ENCODE data around the gene MKNK2. TPM values are rescaled to one million over a fixed set of nuclear protein-coding genes. Genes with fewer than 3 reads are reported as not detected.

Gene MKNK2
- polyA plus RNA-seq, 1 of the 3 experiments (the other 2 are of a cell fraction): 65.4 TPM

- POLR2A ChIA-PET: interaction anchor here (0.8 to 1.9 kb wide), 5 partner anchors 9 to 26 kb away, joined by 3 to 13 read pairs (median 3); no protein-coding TSS in a partner anchor
Measured at GRCh38 chr19:2033115-2033824, 17.8 kb downstream of the MKNK2 start.

More at GRCh38 chr19:2033115-2033824, 17.8 kb downstream of the MKNK2 start:
- TF ChIP-seq MAX (IDR thresholded peaks at IDR 0.05; ENCODE audit: low read depth) (no peak), ZBTB33 (IDR thresholded peaks at IDR 0.05; ENCODE audit: borderline replicate concordance, low read depth) (no peak), RCOR1 (IDR thresholded peaks at IDR 0.05; ENCODE audit: low read length) (no peak), TAF1 (IDR thresholded peaks at IDR 0.05; ENCODE audit: borderline replicate concordance, low read depth, low read length) (no peak), EZH2phosphoT487 (IDR thresholded peaks at IDR 0.05; ENCODE audit: borderline replicate concordance, low read depth) (no peak), JUND (IDR thresholded peaks at IDR 0.05) (no peak), FOXM1 (IDR thresholded peaks at IDR 0.05; ENCODE audit: low read depth) (no peak), POLR2AphosphoS5 (IDR thresholded peaks at IDR 0.05; ENCODE audit: low read depth, low read length) (no peak), USF1 (IDR thresholded peaks at IDR 0.05; ENCODE audit: borderline replicate concordance, low read depth) (no peak), SIN3A (IDR thresholded peaks at IDR 0.05; ENCODE audit: borderline replicate concordance, low read depth, low read length) (no peak), CHD2 (IDR thresholded peaks at IDR 0.05; ENCODE audit: low read length, partially characterized antibody) (no peak), EP300 (IDR thresholded peaks at IDR 0.05; ENCODE audit: borderline replicate concordance in 1 of 2, low read depth in 1 of 2, low read length in 1 of 2) (no peak), GATA2 (CRISPR knock-in tag; IDR thresholded peaks at IDR 0.05) (no peak), RAD21 (IDR thresholded peaks at IDR 0.05; ENCODE audit: low read length) (no peak), GABPA (IDR thresholded peaks at IDR 0.05; ENCODE audit: low read depth) (no peak), RFX5 (IDR thresholded peaks at IDR 0.05; ENCODE audit: low read length) (no peak), TCF12 (IDR thresholded peaks at IDR 0.05) (no peak), IRF3 (IDR thresholded peaks at IDR 0.05; ENCODE audit: low read depth, low read length) (no peak)
- no peak overlapping the region for H3K9ac ChIP-seq
- WGBS (ENCODE audit: low lambda C conversion rate): 93% methylated on average over 3 of the region's 6 CpGs
- H3K4me2 ChIP-seq: no peak overlapping the region
- H3K27ac ChIP-seq (ENCODE audit: low read depth in 2 of 2, low read length in 1 of 2): peak overlapping the region in 1 of 2 experiments; percentile 95; a peak in 1 of 4 replicates
- no peaks in the 10 kb centered on the region for H4K20me1 ChIP-seq (ENCODE audit: insufficient read depth)
- peaks cover 0 to 6% of the 10 kb centered on the region in 2 experiments for H3K36me3 ChIP-seq (replicated peaks in 1 of 2; ENCODE audit: control insufficient read depth in 1 of 2, insufficient read depth in 2 of 2, low read length in 1 of 2)
- no peaks in the 10 kb centered on the region for H3K9me3 ChIP-seq
- CTCF ChIA-PET: interaction anchor here (0.7 to 2.5 kb wide), 10 partner anchors 9 to 65 kb away, joined by 3 to 15 read pairs (median 4); partner anchors contain the start of gene MOB3A
- H2AFZ ChIP-seq (ENCODE audit: low read depth): no peak overlapping the region
- no peaks in the 10 kb centered on the region for H3K79me2 ChIP-seq (ENCODE audit: insufficient read depth)
- no peak overlapping the region for H3K4me3 ChIP-seq (ENCODE audit: low read depth in 2 of 2, low read length in 1 of 2)
- no peak for DNase-seq
- H3K4me1 ChIP-seq (ENCODE audit: control insufficient read depth in 1 of 2, insufficient read depth in 2 of 2, low read depth in 1 of 2, low read length in 1 of 2): peaks cover 10 to 23% of the 10 kb centered on the region in 2 experiments; a peak in 3 of 4 replicates
- no peaks in the 10 kb centered on the region for H3K9me2 ChIP-seq
- H3F3A ChIP-seq (replicated peaks; ENCODE audit: insufficient read depth): peaks cover 10% of the 10 kb centered on the region
- H3K27me3 ChIP-seq (ENCODE audit: insufficient read depth): no peaks in the 10 kb centered on the region
